Endothelial cell of umbilical vein (primary cell): ENCODE results near the gene TMEM273. TPM values are rescaled to one million over a fixed set of nuclear protein-coding genes. Genes with fewer than 3 reads are reported as not detected.
A peak's percentile ranks its signal among the peaks of the same experiment; 100 is the strongest.

Source experiments
- BruUV-seq: library from RNA; stranded (reverse); fragments of 400-500 nt; replicated peaks from 2 replicates; lab custom pipeline; 2021; lab: Mats Ljungman, UMichigan
- CTCF ChIA-PET: fragments of 300-600, 350-600 bp; sonication (Branson Sonifier 250); formaldehyde crosslinking; loops from one replicate; lab custom pipeline; 2021; ENCODE audit warnings: antibody characterized with exemption, inconsistent platforms; lab: Charles Lee
- POLR2A ChIA-PET: fragments of 300-600, 350-600 bp; sonication (Branson Sonifier 250); formaldehyde crosslinking; loops from one replicate; lab custom pipeline; 2021; ENCODE audit warnings: antibody characterized with exemption, inconsistent platforms; lab: Charles Lee
- DNase-seq: peaks from one replicate; pipeline ENCODE4 v3.0.0-alpha.2; 2011; ENCODE audit warnings: low read depth, low spot score
- FAIRE-seq: peaks from 2 replicates; lab custom pipeline; 2011; peaks lifted over from hg19 to GRCh38; lab: Jason Lieb, UNC
- H2AFZ ChIP-seq: 2 replicates; pipeline ENCODE4 v1.6.0; 2012; ENCODE audit warnings: low read depth, low read length, control low read depth, inconsistent platforms
- H3K27ac ChIP-seq: 2 replicates; pipeline ENCODE4 v1.5.1; 2011; ENCODE audit warnings: low read depth, mild to moderate bottlenecking, control low read depth, low read length, moderate library complexity; ENCODE audit not compliant: insufficient read depth
- H3K27me3 ChIP-seq, 2 experiments: 2 replicates each; pipeline versions ENCODE4 v1.6.0 to v1.6.1; 2011; ENCODE audit warnings: low read length in 2 of 2, mixed read lengths in 1 of 2; ENCODE audit not compliant: control insufficient read depth in 2 of 2, insufficient read depth in 2 of 2
- H3K36me3 ChIP-seq, 2 experiments: 2 replicates in 1 of 2; 3 replicates in 1 of 2; pipeline ENCODE4 v1.5.1; 2011; ENCODE audit warnings: low read length in 2 of 2, mild to moderate bottlenecking in 1 of 2, moderate library complexity in 1 of 2; ENCODE audit not compliant: control insufficient read depth in 2 of 2, insufficient read depth in 2 of 2; ENCODE audit errors: extremely low read depth in 1 of 2
- H3K4me1 ChIP-seq: 3 replicates; pipeline ENCODE4 v1.5.1; 2011; ENCODE audit warnings: mild to moderate bottlenecking, low read length; ENCODE audit not compliant: control insufficient read depth, insufficient read depth; ENCODE audit errors: extremely low read depth
- H3K4me2 ChIP-seq: 2 replicates; pipeline ENCODE4 v1.6.1; 2011; ENCODE audit warnings: low read length, control low read depth, mixed read lengths; ENCODE audit not compliant: insufficient read depth
- H3K4me3 ChIP-seq, 3 experiments: fragments of 200-600 bp in 1 of 3; sonication (generic), shearing (Covaris generic) in 1 of 3; replicated peaks in 1 of 3; 2 replicates each; pipeline ENCODE4 v1.5.1; 2011 to 2016; ENCODE audit warnings: control low read depth in 3 of 3, low read length in 3 of 3, mild to moderate bottlenecking in 2 of 3, inconsistent platforms in 1 of 3, low read depth in 1 of 3, moderate library complexity in 1 of 3; ENCODE audit not compliant: insufficient read depth in 1 of 3
- H3K79me2 ChIP-seq: 2 replicates; pipeline ENCODE4 v1.6.0; 2012; ENCODE audit warnings: low read length, inconsistent platforms; ENCODE audit not compliant: control insufficient read depth, insufficient read depth
- H3K9ac ChIP-seq: replicated peaks from 2 replicates; pipeline ENCODE3; 2011; ENCODE audit warnings: low read length, control low read depth; ENCODE audit not compliant: insufficient read depth; ENCODE audit errors: extremely low read depth
- H3K9me1 ChIP-seq: replicated peaks from 3 replicates; pipeline ENCODE4 v1.6.0; 2011; ENCODE audit warnings: mild to moderate bottlenecking, low read length; ENCODE audit not compliant: control insufficient read depth, insufficient read depth; ENCODE audit errors: extremely low read depth
- H3K9me3 ChIP-seq: replicated peaks from 2 replicates; pipeline ENCODE4 v1.5.1; 2012; ENCODE audit warnings: low read length, inconsistent platforms; ENCODE audit not compliant: control insufficient read depth, insufficient read depth
- H4K20me1 ChIP-seq: replicated peaks from 2 replicates; pipeline ENCODE3; 2011; ENCODE audit warnings: mild to moderate bottlenecking, low read length; ENCODE audit not compliant: control insufficient read depth, insufficient read depth; ENCODE audit errors: extremely low read depth
- EZH2 ChIP-seq: IDR thresholded peaks from 2 replicates; pipeline ENCODE4 v1.6.1; 2012; ENCODE audit warnings: borderline replicate concordance, low read depth, mild to moderate bottlenecking, moderate library complexity, low read length, inconsistent platforms; ENCODE audit not compliant: severe bottlenecking
- FOS ChIP-seq: IDR thresholded peaks from 2 replicates; pipeline ENCODE4 v1.6.1; 2011; ENCODE audit warnings: mild to moderate bottlenecking, low read length, moderate library complexity, borderline replicate concordance; ENCODE audit not compliant: insufficient read depth
- GATA2 ChIP-seq: IDR thresholded peaks from 2 replicates; pipeline ENCODE4 v1.7.0; 2011; ENCODE audit warnings: low read depth, mild to moderate bottlenecking, moderate library complexity, mixed read lengths, low read length; ENCODE audit not compliant: insufficient read length, insufficient read depth
- JUN ChIP-seq: IDR thresholded peaks from 2 replicates; pipeline ENCODE4 v1.6.1; 2011; ENCODE audit warnings: borderline replicate concordance, low read depth; ENCODE audit not compliant: insufficient read length, insufficient read depth
- MAX ChIP-seq: IDR thresholded peaks from 2 replicates; pipeline ENCODE4 v1.6.1; 2011; ENCODE audit not compliant: insufficient read depth, insufficient read length
- MYC ChIP-seq: IDR thresholded peaks from one replicate; pipeline ENCODE4 v1.6.1; 2011; ENCODE audit warnings: mild to moderate bottlenecking, low read depth, low read length
- POLR2A ChIP-seq: IDR thresholded peaks from 2 replicates; pipeline ENCODE4 v1.6.1; 2012; ENCODE audit warnings: low read depth, mild to moderate bottlenecking, control low read depth, low read length
- POLR2AphosphoS5 ChIP-seq: IDR thresholded peaks from 2 replicates; pipeline ENCODE4 v1.6.1; 2012; ENCODE audit warnings: low read depth, mild to moderate bottlenecking, control low read depth, low read length, moderate library complexity; ENCODE audit not compliant: insufficient read depth
- dilution Hi-C: fragments of 300-500 bp; cut with MboI; formaldehyde crosslinking; loops from one replicate; pipeline ENCODE4 v1.15.0; 2019; ENCODE audit warnings: low sequenced_read_pairs; ENCODE audit not compliant: extremely low pct_ligation_motif_present
- intact Hi-C: fragments of 100-400 bp; cut with micrococcal nuclease; formaldehyde crosslinking; loops from one replicate; pipeline ENCODE4 v1.10.0; 2022
- polyA plus RNA-seq, 4 experiments: library from polyadenylated mRNA; depleted of rRNA in 3 of 4; stranded (reverse) in 3 of 4; unstranded in 1 of 4; fragments of >200 nt; gene quantifications; 2 replicates each; pipeline versions ENCODE4 v1.2.1 to v1.2.3, GENCODE V29; 2011 to 2012; ENCODE audit warnings: missing spikeins in 1 of 4
- total RNA-seq: library from RNA; stranded (reverse); gene quantifications from 2 replicates; pipeline ENCODE4 v1.2.3, GENCODE V29; 2021
- TF ChIP-seq, protein P1 (sequence below), 2 donors: IDR thresholded peaks; 1 replicate in 1 of 2; 2 replicates in 1 of 2; pipeline ENCODE4 v1.5.1; 2011; ENCODE audit warnings: low read length in 2 of 2, mild to moderate bottlenecking in 2 of 2, moderate library complexity in 2 of 2, control low read depth in 1 of 2, inconsistent platforms in 1 of 2, low read depth in 1 of 2; ENCODE audit not compliant: insufficient read depth in 1 of 2; ENCODE audit errors: extremely low read depth in 1 of 2

TMEM273 gene
- total and polyA plus RNA-seq, 2 donors (not counting 3 experiments of a cell fraction or from before 2014, with no cell fraction given): 1.9 to 3.7 TPM

- peak; percentile 49 for FAIRE-seq
- dilution Hi-C loops (no loop called here), intact Hi-C loops (loop anchor here (1.0 to 10.0 kb wide), 2 partner anchors 12 to 352 kb away; partner anchors contain the start of gene ERCC6)
- Histone ChIP-seq H3K4me2 (no peak overlapping the region), H3K4me1 (peaks cover 9% of the 10 kb centered on the region), H3K9me1 (no peaks in the 10 kb centered on the region), H4K20me1 (no peaks in the 10 kb centered on the region), H3K9me3 (no peaks in the 10 kb centered on the region), H2AFZ (no peak overlapping the region), H3K4me3 (no peak overlapping the region), H3K27ac (no peak overlapping the region), H3K79me2 (no peaks in the 10 kb centered on the region), H3K36me3 (no peaks in the 10 kb centered on the region), H3K9ac (no peak overlapping the region), H3K27me3 (peaks cover 0 to 5% of the 10 kb centered on the region in 2 experiments)
- TF ChIP-seq GATA2 (no peak), POLR2A (no peak), MYC (no peak), MAX (no peak), FOS (no peak), JUN (no peak), POLR2AphosphoS5 (no peak), EZH2 (no peak)
- TF ChIP-seq, protein P1, sequence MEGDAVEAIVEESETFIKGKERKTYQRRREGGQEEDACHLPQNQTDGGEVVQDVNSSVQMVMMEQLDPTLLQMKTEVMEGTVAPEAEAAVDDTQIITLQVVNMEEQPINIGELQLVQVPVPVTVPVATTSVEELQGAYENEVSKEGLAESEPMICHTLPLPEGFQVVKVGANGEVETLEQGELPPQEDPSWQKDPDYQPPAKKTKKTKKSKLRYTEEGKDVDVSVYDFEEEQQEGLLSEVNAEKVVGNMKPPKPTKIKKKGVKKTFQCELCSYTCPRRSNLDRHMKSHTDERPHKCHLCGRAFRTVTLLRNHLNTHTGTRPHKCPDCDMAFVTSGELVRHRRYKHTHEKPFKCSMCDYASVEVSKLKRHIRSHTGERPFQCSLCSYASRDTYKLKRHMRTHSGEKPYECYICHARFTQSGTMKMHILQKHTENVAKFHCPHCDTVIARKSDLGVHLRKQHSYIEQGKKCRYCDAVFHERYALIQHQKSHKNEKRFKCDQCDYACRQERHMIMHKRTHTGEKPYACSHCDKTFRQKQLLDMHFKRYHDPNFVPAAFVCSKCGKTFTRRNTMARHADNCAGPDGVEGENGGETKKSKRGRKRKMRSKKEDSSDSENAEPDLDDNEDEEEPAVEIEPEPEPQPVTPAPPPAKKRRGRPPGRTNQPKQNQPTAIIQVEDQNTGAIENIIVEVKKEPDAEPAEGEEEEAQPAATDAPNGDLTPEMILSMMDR (IDR thresholded peaks at IDR 0.05; ENCODE audit: extremely low read depth in 1 of 2, insufficient read depth in 1 of 2, low read depth in 1 of 2, low read length in 2 of 2): no peak
- POLR2A ChIA-PET: no interaction called here
- BruUV-seq: no TSS peak
- DNase-seq: no peak
- CTCF ChIA-PET: interaction anchor here (1.8 kb wide), 1 partner anchor 19 kb away, joined by 4 read pairs; no protein-coding TSS in a partner anchor
Observed at GRCh38 chr10:49182776-49183175, 5.4 kb downstream of the TMEM273 start.
